H1 (cell line): ENCODE measurements around the gene MYLK. TPM values are rescaled to one million over a fixed set of nuclear protein-coding genes. Genes with fewer than 3 reads are reported as not detected.

Experiments used
- CTCF ChIA-PET: fragments of 300-600 bp; sonication (Branson Sonifier 250); formaldehyde crosslinking; loops from one replicate; lab custom pipeline; 2021; ENCODE audit not compliant: partially characterized antibody; lab: Charles Lee
- POLR2A ChIA-PET: fragments of 300-600 bp; sonication (Branson Sonifier 250); formaldehyde crosslinking; loops from one replicate; lab custom pipeline; 2021; ENCODE audit warnings: inconsistent platforms; ENCODE audit not compliant: partially characterized antibody; lab: Charles Lee
- DNase-seq, 2 experiments: peaks; one replicate each; pipeline versions ENCODE4 v3.0.0 to v3.0.0-alpha.2; 2010 to 2022; ENCODE audit warnings: low spot score in 2 of 2, low read depth in 1 of 2, mixed read lengths in 1 of 2
- FAIRE-seq: peaks from 2 replicates; lab custom pipeline; 2011; peaks lifted over from hg19 to GRCh38; lab: Jason Lieb, UNC
- H2AFZ ChIP-seq: 2 replicates; pipeline ENCODE4 v1.8.1; 2012; ENCODE audit warnings: low read length, inconsistent platforms
- H2AK5ac ChIP-seq: 2 replicates; pipeline ENCODE4 v1.6.1; 2013; ENCODE audit warnings: low read depth, low read length
- H2BK120ac ChIP-seq: replicated peaks from 2 replicates; pipeline ENCODE3; 2013; ENCODE audit warnings: low read depth, low read length, inconsistent platforms
- H2BK12ac ChIP-seq: 2 replicates; pipeline ENCODE4 v1.6.1; 2013; ENCODE audit warnings: low read depth, low read length
- H2BK15ac ChIP-seq: 2 replicates; pipeline ENCODE4 v1.6.1; 2013; ENCODE audit warnings: low read length
- H2BK20ac ChIP-seq: 2 replicates; pipeline ENCODE4 v1.6.1; 2013; ENCODE audit warnings: low read length
- H2BK5ac ChIP-seq: 2 replicates; pipeline ENCODE4 v1.6.1; 2013; ENCODE audit warnings: low read depth, low read length
- H3K14ac ChIP-seq: 2 replicates; pipeline ENCODE4 v1.6.1; 2013; ENCODE audit warnings: inconsistent platforms; ENCODE audit not compliant: insufficient read length
- H3K18ac ChIP-seq: 2 replicates; pipeline ENCODE4 v1.6.1; 2013; ENCODE audit warnings: low read length; ENCODE audit errors: extremely low read depth
- H3K23ac ChIP-seq: 2 replicates; pipeline ENCODE4 v1.6.1; 2013; ENCODE audit warnings: inconsistent platforms; ENCODE audit not compliant: insufficient read length
- H3K23me2 ChIP-seq: 2 replicates; pipeline ENCODE4 v1.6.1; 2013; ENCODE audit warnings: low read depth, low read length
- H3K27ac ChIP-seq: 2 replicates; pipeline ENCODE4 v1.6.1; 2011; ENCODE audit warnings: low read depth, low read length, inconsistent platforms
- H3K27me3 ChIP-seq, 4 experiments: replicated peaks in 1 of 4; 1 replicate in 1 of 4; 2 replicates in 3 of 4; pipeline versions ENCODE4 v1.6.1 to v1.8.1; 2011 to 2013; ENCODE audit warnings: low read length in 3 of 4, mild to moderate bottlenecking in 3 of 4, inconsistent platforms in 2 of 4, mixed read lengths in 2 of 4, moderate library complexity in 1 of 4; ENCODE audit not compliant: control insufficient read depth in 3 of 4, insufficient read depth in 3 of 4; ENCODE audit errors: extremely low read depth in 1 of 4
- H3K36me3 ChIP-seq, 4 experiments: 2 replicates each; pipeline versions ENCODE4 v1.6.1 to v1.8.1; 2011 to 2013; ENCODE audit warnings: mild to moderate bottlenecking in 4 of 4, low read length in 3 of 4, moderate library complexity in 2 of 4, control low read depth in 1 of 4, inconsistent platforms in 1 of 4; ENCODE audit not compliant: insufficient read depth in 4 of 4, control insufficient read depth in 2 of 4
- H3K4ac ChIP-seq: replicated peaks from 2 replicates; pipeline ENCODE3; 2013; ENCODE audit warnings: low read length, low read depth, mixed read lengths, inconsistent platforms; ENCODE audit not compliant: insufficient read length
- H3K4me1 ChIP-seq, 4 experiments: replicated peaks in 1 of 4; 1 replicate in 1 of 4; 2 replicates in 3 of 4; pipeline versions ENCODE4 v1.6.1 to v1.8.1; 2011 to 2013; ENCODE audit warnings: low read length in 3 of 4, inconsistent platforms in 2 of 4, mixed read lengths in 1 of 4; ENCODE audit not compliant: insufficient read depth in 4 of 4, control insufficient read depth in 3 of 4
- H3K4me2 ChIP-seq, 2 experiments: 2 replicates each; pipeline versions ENCODE4 v1.6.1 to v1.8.1; 2011 to 2013; ENCODE audit warnings: low read depth in 2 of 2, low read length in 2 of 2, control low read depth in 1 of 2, inconsistent platforms in 1 of 2, mild to moderate bottlenecking in 1 of 2; ENCODE audit not compliant: insufficient read depth in 1 of 2
- H3K4me3 ChIP-seq, 4 experiments: fragments of 200-600, 300-600 bp in 1 of 4; sonication (generic), shearing (Covaris generic), sonication (Bioruptor Twin) in 1 of 4; 2 replicates each; pipeline versions ENCODE4 v1.5.1 to v1.8.1; 2011 to 2016; ENCODE audit warnings: low read length in 4 of 4, low read depth in 3 of 4, control low read depth in 2 of 4, inconsistent platforms in 2 of 4, mild to moderate bottlenecking in 2 of 4, mixed read lengths in 1 of 4, moderate library complexity in 1 of 4; ENCODE audit not compliant: insufficient read depth in 2 of 4; ENCODE audit errors: extremely low read depth in 1 of 4
- H3K56ac ChIP-seq: replicated peaks from 2 replicates; pipeline ENCODE3; 2013; ENCODE audit warnings: low read depth, mild to moderate bottlenecking, mixed read lengths, low read length, inconsistent platforms; ENCODE audit not compliant: insufficient read length
- H3K79me1 ChIP-seq: 2 replicates; pipeline ENCODE4 v1.6.1; 2013; ENCODE audit warnings: low read depth, low read length, control low read depth
- H3K79me2 ChIP-seq, 2 experiments: 2 replicates each; pipeline versions ENCODE4 v1.6.1 to v1.8.1; 2012 to 2013; ENCODE audit warnings: low read length in 2 of 2, mild to moderate bottlenecking in 2 of 2, inconsistent platforms in 1 of 2; ENCODE audit not compliant: insufficient read depth in 2 of 2, control insufficient read depth in 1 of 2
- H3K9ac ChIP-seq, 4 experiments: replicated peaks in 1 of 4; 1 replicate in 1 of 4; 2 replicates in 3 of 4; pipeline versions ENCODE4 v1.6.1 to v1.8.1; 2011 to 2013; ENCODE audit warnings: low read depth in 3 of 4, low read length in 3 of 4, control low read depth in 2 of 4, mild to moderate bottlenecking in 2 of 4, moderate library complexity in 2 of 4, inconsistent platforms in 1 of 4; ENCODE audit errors: extremely low read depth in 1 of 4
- H3K9me3 ChIP-seq, 2 experiments: 2 replicates each; pipeline versions ENCODE4 v1.6.1 to v1.8.1; 2012 to 2013; ENCODE audit warnings: mild to moderate bottlenecking in 2 of 2, moderate library complexity in 2 of 2, control low read depth in 1 of 2, inconsistent platforms in 1 of 2, low read depth in 1 of 2, low read length in 1 of 2, mixed read lengths in 1 of 2; ENCODE audit not compliant: insufficient read depth in 2 of 2
- H4K20me1 ChIP-seq, 2 experiments: replicated peaks in 1 of 2; 2 replicates each; pipeline versions ENCODE3 to v1.8.1; 2011 to 2013; ENCODE audit warnings: inconsistent platforms in 2 of 2, low read length in 2 of 2, mild to moderate bottlenecking in 1 of 2; ENCODE audit not compliant: insufficient read depth in 2 of 2, control insufficient read depth in 1 of 2
- H4K5ac ChIP-seq: 2 replicates; pipeline ENCODE4 v1.6.1; 2013; ENCODE audit warnings: low read length, low read depth, mixed read lengths, inconsistent platforms; ENCODE audit not compliant: insufficient read length
- H4K8ac ChIP-seq: 2 replicates; pipeline ENCODE4 v1.8.0; 2013; ENCODE audit warnings: mild to moderate bottlenecking, moderate library complexity, low read length, inconsistent platforms; ENCODE audit not compliant: insufficient read depth; ENCODE audit errors: extremely low read depth
- H4K91ac ChIP-seq: replicated peaks from 2 replicates; pipeline ENCODE3; 2013; ENCODE audit warnings: low read length, mixed read lengths, inconsistent platforms; ENCODE audit not compliant: insufficient read length
- ASH2L ChIP-seq: fragments of 200-600, 300-600 bp; sonication (generic); IDR thresholded peaks from one replicate; pipeline ENCODE4 v1.7.1; 2017; ENCODE audit warnings: low read length
- BCL11A ChIP-seq, 2 experiments: IDR thresholded peaks; one replicate each; pipeline ENCODE4 v1.6.1; 2011; ENCODE audit warnings: low read depth in 2 of 2, low read length in 2 of 2, mild to moderate bottlenecking in 2 of 2
- CEBPB ChIP-seq: IDR thresholded peaks from 2 replicates; pipeline ENCODE4 v1.6.1; 2012; ENCODE audit warnings: low read depth, low read length
- CHD1 ChIP-seq: IDR thresholded peaks from 2 replicates; pipeline ENCODE4 v1.6.1; 2012; ENCODE audit warnings: low read depth, low read length, improper control_type of control experiment
- CHD2 ChIP-seq: IDR thresholded peaks from 2 replicates; pipeline ENCODE4 v1.6.1; 2012; ENCODE audit warnings: low read length, improper control_type of control experiment
- EP300 ChIP-seq, 2 experiments: IDR thresholded peaks; 1 replicate in 1 of 2; 2 replicates in 1 of 2; pipeline ENCODE4 v1.6.1; 2011 to 2012; ENCODE audit warnings: low read depth in 2 of 2, low read length in 2 of 2, mild to moderate bottlenecking in 2 of 2, borderline replicate concordance in 1 of 2, inconsistent platforms in 1 of 2, moderate library complexity in 1 of 2
- GTF2F1 ChIP-seq: IDR thresholded peaks from 2 replicates; pipeline ENCODE4 v1.6.1; 2012; ENCODE audit warnings: low read depth, low read length, improper control_type of control experiment, borderline replicate concordance
- HDAC2 ChIP-seq, 2 experiments: fragments of 300-600 bp in 1 of 2; sonication (generic) in 1 of 2; IDR thresholded peaks; 2 replicates each; pipeline ENCODE4 v1.6.1; 2011 to 2012; ENCODE audit warnings: low read depth in 2 of 2, low read length in 2 of 2, mild to moderate bottlenecking in 2 of 2, moderate library complexity in 2 of 2, borderline replicate concordance in 1 of 2, inconsistent platforms in 1 of 2
- JUN ChIP-seq: IDR thresholded peaks from 2 replicates; pipeline ENCODE4 v1.6.1; 2011; ENCODE audit warnings: low read depth, mild to moderate bottlenecking, improper control_type of control experiment, low read length
- MAFK ChIP-seq: IDR thresholded peaks from 2 replicates; pipeline ENCODE4 v1.6.1; 2012; ENCODE audit warnings: low read depth, mild to moderate bottlenecking, improper control_type of control experiment, low read length
- NANOG ChIP-seq: IDR thresholded peaks from 2 replicates; pipeline ENCODE4 v1.6.1; 2011; ENCODE audit warnings: low read length, low read depth, mild to moderate bottlenecking, inconsistent platforms; ENCODE audit not compliant: insufficient read depth, poor library complexity, severe bottlenecking
- POLR2A ChIP-seq, 2 experiments: IDR thresholded peaks; 1 replicate in 1 of 2; 2 replicates in 1 of 2; pipeline ENCODE4 v1.6.1; 2011; ENCODE audit warnings: low read depth in 2 of 2, low read length in 2 of 2, mild to moderate bottlenecking in 2 of 2; ENCODE audit errors: control extremely low read depth in 1 of 2
- SIN3A ChIP-seq, 2 experiments: IDR thresholded peaks in 1 of 2; conservative IDR thresholded peaks in 1 of 2; 2 replicates each; pipeline ENCODE4 v1.6.1; 2011 to 2012; ENCODE audit warnings: low read length in 2 of 2, improper control_type of control experiment in 1 of 2, low read depth in 1 of 2, mild to moderate bottlenecking in 1 of 2
- SRF ChIP-seq: IDR thresholded peaks from 2 replicates; pipeline ENCODE4 v1.6.1; 2011; ENCODE audit warnings: mild to moderate bottlenecking, low read depth, low read length, moderate library complexity
- SUZ12 ChIP-seq: fragments of 200-600 bp; sonication (generic); IDR thresholded peaks from 2 replicates; pipeline ENCODE4 v1.6.1; 2012; ENCODE audit warnings: mild to moderate bottlenecking, inconsistent platforms, low read length, moderate library complexity, mixed read lengths
- WGBS, 2 experiments: shearing (Covaris generic) in 1 of 2; methylation state at CpG; one replicate each; pipeline versions ENCODE4 v1.1.6 to v1.1.7; 2013 to 2015; ENCODE audit warnings: low lambda C conversion rate in 2 of 2, mixed read lengths in 2 of 2, inconsistent platforms in 1 of 2, low coverage in 1 of 2, missing lambda C conversion rate in 1 of 2; ENCODE audit not compliant: insufficient replicate concordance in 2 of 2, insufficient coverage in 1 of 2, insufficient read length in 1 of 2; ENCODE audit errors: extremely low coverage in 1 of 2, missing lambda C conversion rate in 1 of 2; 5-methylcytosine and 5-hydroxymethylcytosine counted together
- polyA plus RNA-seq, 7 experiments: library from polyadenylated mRNA; depleted of rRNA in 3 of 7; stranded (reverse) in 5 of 7; unstranded in 2 of 7; fragments of >200 nt in 5 of 7; fragments of 200-250 nt in 2 of 7; gene quantifications; 1 replicate in 5 of 7; 2 replicates in 1 of 7; 4 replicates in 1 of 7; pipeline versions ENCODE4 v1.2.1 to v1.2.3, GENCODE V29; 2011 to 2013; ENCODE audit warnings: missing spikeins in 2 of 7, mixed read lengths in 2 of 7
- total RNA-seq: library from RNA; stranded (reverse); fragmentation: NEBNext Ultra II Directional; extraction: Animal tissue kit (Norgen Biotek cat#: 25700); gene quantifications from 2 replicates; pipeline ENCODE4 v1.2.1, GENCODE V29; 2021

MYLK gene
- total and polyA plus RNA-seq, 2 of the 8 experiments (the other 6 are each of a cell fraction or from before 2014, with no cell fraction given): 11.6 to 21.3 TPM

GRCh38 chr3:123655400-123655799 is 228.7 kb downstream of the MYLK start:
- Histone ChIP-seq H3K23ac (no peak overlapping the region), H3K4ac (no peak overlapping the region), H2AK5ac (no peak overlapping the region), H2AFZ (no peak overlapping the region), H3K23me2 (no peaks in the 10 kb centered on the region), H2BK20ac (no peak overlapping the region), H4K5ac (no peak overlapping the region), H3K9me3 (peaks cover 5 to 7% of the 10 kb centered on the region in 2 experiments), H3K18ac (no peak overlapping the region), H2BK12ac (no peak overlapping the region), H3K79me2 (no peaks in the 10 kb centered on the region), H3K27ac (no peak overlapping the region), H4K91ac (no peak overlapping the region), H3K4me2 (no peak overlapping the region), H4K8ac (no peak overlapping the region), H3K27me3 (no peaks in the 10 kb centered on the region), H2BK15ac (no peak overlapping the region), H2BK5ac (no peak overlapping the region), H4K20me1 (no peaks in the 10 kb centered on the region), H3K4me3 (no peak overlapping the region), H3K4me1 (peaks cover 0 to 10% (median 1%) of the 10 kb centered on the region in 4 experiments; a peak in 2 of 7 replicates), H2BK120ac (no peak overlapping the region), H3K9ac (no peak overlapping the region), H3K79me1 (no peaks in the 10 kb centered on the region), H3K14ac (no peak overlapping the region), H3K56ac (no peak overlapping the region), H3K36me3 (peaks cover 0 to 8% (median 3%) of the 10 kb centered on the region in 4 experiments; a peak in 3 of 8 replicates)
- no peak for DNase-seq
- POLR2A ChIA-PET: no interaction called here
- CTCF ChIA-PET: interaction anchor here (0.6 to 32.0 kb wide), 9 partner anchors 4 to 352 kb away, joined by 3 to 1463 read pairs (median 62); no protein-coding TSS in a partner anchor
- FAIRE-seq: no peak
- WGBS, 2 experiments: 85% methylated on average over 2 of the region's 2 CpGs; no CpG with 5 or more reads in 1 of the 2 experiments
- no peak for TF ChIP-seq CEBPB
- TF ChIP-seq SIN3A (conservative IDR thresholded peaks at IDR 0.05 in 1 of 2, IDR thresholded peaks at IDR 0.05 in 1 of 2; ENCODE audit: low read depth in 1 of 2, low read length in 2 of 2): no peak
- no peak for TF ChIP-seq JUN
- no peak for TF ChIP-seq CHD2
- TF ChIP-seq SRF: no peak
- no peak for TF ChIP-seq EP300 (IDR thresholded peaks at IDR 0.05; ENCODE audit: borderline replicate concordance in 1 of 2, low read depth in 2 of 2, low read length in 2 of 2)
- no peak for TF ChIP-seq MAFK
- no peak for TF ChIP-seq CHD1
- no peak for TF ChIP-seq SUZ12
- no peak for TF ChIP-seq GTF2F1
- TF ChIP-seq ASH2L: no peak
- TF ChIP-seq BCL11A (IDR thresholded peaks at IDR 0.05; ENCODE audit: low read depth in 2 of 2, low read length in 2 of 2): no peak
- no peak for TF ChIP-seq NANOG
- TF ChIP-seq POLR2A (IDR thresholded peaks at IDR 0.05; ENCODE audit: control extremely low read depth in 1 of 2, low read depth in 2 of 2, low read length in 2 of 2): no peak
- TF ChIP-seq HDAC2 (IDR thresholded peaks at IDR 0.05; ENCODE audit: borderline replicate concordance in 1 of 2, low read depth in 2 of 2, low read length in 2 of 2): no peak
